T-helper 22 cell (primary cell): ENCODE data around the gene PLTP.
"Not testable (repeated sequence)": the region's sequence is repeated elsewhere in the genome, so short reads cannot be mapped to it uniquely, and the experiment has no call there.

ENCODE experiments used
- DNase-seq: peaks from one replicate; pipeline ENCODE4 v3.0.0-alpha.2; 2020; ENCODE audit warnings: low read depth

The PLTP gene

DNA sequence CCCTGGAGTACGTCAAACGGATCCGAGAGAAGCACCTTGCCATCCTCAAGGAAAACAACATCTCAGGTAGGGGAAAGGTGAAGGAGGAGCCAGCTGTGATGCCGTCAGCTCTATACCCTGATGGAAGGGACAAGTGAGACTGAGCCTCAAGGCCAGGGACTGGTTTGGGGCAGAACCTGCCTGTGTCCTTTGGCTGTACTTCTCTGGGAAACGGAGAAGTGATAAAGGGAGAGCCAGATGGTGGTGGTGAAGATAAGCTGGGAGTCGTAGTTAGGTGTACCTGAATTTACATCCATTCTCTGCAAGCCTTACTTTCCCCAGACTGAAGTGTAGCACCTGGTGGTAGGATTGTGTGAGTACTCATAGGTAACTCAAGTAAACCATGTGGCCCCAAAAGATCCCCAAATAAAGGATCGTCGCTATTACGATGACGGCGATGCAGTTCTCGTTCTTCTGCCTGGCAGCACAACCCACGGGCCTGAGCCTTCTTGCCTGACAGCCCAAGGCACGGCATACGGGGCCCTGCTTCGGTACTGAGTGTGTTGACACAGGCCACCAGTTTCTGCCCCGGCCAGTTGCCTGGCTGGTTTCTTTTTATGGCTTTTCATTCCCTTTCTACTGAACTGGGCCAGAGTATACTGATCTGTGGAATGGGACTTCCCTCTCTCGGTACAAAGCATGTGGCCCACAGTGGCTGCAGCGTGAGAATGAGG is 33.2 kb upstream of the PLTP start:
- DNase-seq, result no peak

GRCh38 chr20:45944151-45944964 is 32.4 kb upstream of the PLTP start:
- no peak for DNase-seq

DNA sequence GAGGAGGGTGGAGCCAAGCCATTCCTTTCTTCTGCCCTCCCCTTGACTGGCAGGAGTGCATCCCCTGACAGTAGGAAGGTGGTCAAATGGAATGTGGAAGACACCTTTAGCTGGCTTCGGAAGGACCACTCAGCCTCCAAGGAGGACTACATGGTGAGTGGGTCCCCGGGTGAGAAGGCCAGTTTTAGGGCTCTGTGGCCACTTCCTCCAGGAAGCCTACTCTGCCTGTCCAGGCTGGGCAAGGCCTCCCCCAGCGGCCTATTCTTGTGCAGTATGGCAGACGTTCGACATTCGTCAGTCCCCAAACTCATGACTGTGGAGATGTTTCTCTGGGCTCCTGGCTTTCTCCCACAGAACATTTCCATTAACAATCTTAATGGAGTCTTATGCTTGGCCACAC is 31.7 kb upstream of the PLTP start:
- no peak for DNase-seq

GRCh38 chr20:45940469-45940868 is 28.5 kb upstream of the PLTP start:
- no peak for DNase-seq

GRCh38 chr20:45940053-45940452 is 28.1 kb upstream of the PLTP start:
- no peak for DNase-seq

DNA sequence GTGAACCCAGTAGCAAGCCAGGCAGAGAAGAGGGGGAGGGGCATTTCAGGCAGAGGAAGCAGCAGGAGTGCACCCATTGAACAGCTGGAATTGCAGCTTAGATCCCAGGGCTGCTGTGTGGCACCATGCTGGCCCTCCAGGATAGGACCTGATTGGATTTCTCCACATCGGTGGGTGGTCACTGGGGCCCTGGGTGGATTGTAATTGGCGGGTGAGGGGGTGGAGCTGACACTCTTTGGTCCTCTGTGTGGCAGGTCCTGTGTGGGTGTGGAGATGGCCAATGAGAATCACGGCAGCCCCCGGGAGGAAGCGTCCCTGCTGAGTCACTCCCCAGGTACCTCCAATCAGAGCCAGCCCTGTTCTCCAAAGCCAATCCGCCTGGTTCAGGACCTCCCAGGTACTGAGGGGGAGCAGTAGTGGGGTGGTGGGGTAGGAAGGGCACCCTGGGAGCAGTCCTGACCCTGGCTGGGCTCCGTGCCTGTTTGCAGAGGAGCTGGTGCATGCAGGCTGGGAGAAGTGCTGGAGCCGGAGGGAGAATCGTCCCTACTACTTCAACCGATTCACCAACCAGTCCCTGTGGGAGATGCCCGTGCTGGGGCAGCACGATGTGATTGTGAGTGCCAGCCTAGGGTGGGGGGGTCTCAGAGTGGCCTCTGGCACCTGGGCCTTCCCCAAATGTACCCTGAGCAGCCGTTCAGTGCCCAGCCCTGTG is 26.9 kb upstream of the PLTP start:
- DNase-seq, result no peak

GRCh38 chr20:45937765-45938164 is 25.8 kb upstream of the PLTP start:
- no peak for DNase-seq

DNA sequence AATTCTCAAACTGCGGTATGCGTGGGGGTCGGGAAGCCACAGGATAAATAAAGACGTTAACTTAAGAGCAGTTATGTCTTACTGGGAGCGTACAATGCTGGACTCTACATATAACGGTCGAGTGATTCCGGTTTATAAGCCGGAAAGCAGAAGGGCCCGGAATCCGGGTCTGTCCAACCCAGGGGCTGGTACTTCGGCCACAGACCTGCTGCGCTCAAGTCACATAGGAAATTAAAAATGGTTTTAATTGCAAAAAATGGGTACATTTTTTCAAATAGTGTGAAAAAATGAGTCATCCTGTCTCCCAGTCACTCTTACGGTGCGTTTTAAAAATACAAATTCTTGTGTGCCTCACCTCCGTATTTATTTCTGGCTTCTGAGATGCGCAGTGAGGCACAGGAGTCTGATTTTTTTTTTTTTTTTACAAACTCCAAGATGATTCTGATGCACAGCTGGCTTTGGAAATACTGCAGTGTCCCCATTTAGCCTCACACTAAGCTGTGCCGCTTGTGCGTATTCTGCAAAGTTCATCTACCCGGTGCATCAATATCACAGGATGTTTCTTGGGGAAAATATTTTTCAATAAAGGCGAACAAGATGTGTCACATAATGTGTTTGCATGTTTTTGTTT is 23.6 kb upstream of the PLTP start:
- no peak for DNase-seq

GRCh38 chr20:45934586-45935415 is 22.8 kb upstream of the PLTP start, which contains the start of gene PCIF1:
Gene PCIF1 (plus strand): TSS chr20:45934683. CDS start chr20:45939000, 4,317 bp downstream.
- DNase-seq, result peak; percentile 95

DNA sequence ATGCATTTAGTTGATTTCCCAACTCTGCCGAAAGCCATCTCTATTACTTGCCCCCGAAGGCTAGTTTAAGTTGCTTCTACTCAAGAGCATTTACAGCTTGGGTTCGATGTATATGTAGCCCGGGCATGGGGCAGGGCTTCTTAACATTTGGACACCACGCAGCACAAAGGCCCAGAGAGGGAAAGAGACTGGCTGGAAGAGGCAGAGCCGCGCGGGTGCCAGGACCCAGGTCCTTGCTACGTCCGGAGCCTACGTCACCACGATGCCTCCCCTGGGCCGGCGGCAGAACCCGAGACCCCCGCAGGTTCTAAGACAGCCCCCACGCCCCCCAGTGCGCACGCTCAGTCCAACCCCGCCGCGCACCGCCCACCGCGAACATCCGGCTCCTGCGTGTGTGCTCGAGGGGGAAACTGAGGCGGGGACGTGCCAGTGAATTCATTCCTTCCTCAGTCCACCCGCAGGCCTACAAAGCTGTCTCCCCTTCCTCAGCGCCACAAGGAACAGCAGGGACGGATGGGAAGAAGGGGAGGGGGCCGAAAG is 22.2 kb upstream of the PLTP start:
- DNase-seq, result peak; percentile 40

- DNase-seq, result peak; percentile 35
These were observed 21.5 kb upstream of the PLTP start for GRCh38 chr20:45933266-45934045.

- not testable (repeated sequence) for DNase-seq
These were observed 19.7 kb upstream of the PLTP start for GRCh38 chr20:45931680-45932079.

DNA sequence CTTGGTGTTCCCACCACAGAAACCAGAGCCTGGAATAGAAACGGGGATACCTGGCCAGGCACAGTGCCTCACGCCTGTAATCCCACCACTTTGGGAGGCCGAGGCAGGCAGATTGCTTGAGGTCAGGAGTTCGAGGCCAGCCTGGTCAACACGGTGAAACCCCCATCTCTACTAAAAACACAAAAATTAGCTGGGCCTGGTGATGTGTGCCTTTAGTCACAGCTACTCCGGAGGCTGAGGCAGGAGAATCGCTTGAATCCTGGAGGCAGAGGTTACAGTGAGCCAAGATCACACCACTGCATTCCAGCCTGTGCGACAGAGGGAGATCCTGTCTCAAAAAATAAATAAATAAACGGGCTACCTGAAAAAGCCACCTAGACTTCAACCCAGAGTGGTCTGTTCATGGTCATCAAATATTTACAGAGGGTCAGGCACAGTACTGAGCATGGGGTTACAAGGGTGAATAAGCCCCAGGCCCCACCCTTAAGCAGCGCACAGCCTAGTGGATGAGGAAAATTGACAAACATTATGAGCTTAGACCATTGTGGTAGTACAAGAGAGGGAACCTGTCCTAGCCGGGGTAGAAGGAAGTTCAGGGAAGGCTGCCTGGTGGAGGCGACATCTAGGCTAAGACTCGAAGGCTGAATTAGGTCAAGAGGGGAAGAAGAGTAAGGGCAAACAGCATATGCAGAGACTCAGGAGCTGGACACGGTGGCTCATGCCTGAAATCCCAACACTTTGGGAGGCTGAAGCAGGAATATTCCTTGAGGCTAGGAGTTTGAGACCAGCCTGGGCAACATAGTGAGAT is 15.3 kb upstream of the PLTP start:
- no peak for DNase-seq

- no peak for DNase-seq
These were observed 14.7 kb upstream of the PLTP start for GRCh38 chr20:45926731-45927070.

DNA sequence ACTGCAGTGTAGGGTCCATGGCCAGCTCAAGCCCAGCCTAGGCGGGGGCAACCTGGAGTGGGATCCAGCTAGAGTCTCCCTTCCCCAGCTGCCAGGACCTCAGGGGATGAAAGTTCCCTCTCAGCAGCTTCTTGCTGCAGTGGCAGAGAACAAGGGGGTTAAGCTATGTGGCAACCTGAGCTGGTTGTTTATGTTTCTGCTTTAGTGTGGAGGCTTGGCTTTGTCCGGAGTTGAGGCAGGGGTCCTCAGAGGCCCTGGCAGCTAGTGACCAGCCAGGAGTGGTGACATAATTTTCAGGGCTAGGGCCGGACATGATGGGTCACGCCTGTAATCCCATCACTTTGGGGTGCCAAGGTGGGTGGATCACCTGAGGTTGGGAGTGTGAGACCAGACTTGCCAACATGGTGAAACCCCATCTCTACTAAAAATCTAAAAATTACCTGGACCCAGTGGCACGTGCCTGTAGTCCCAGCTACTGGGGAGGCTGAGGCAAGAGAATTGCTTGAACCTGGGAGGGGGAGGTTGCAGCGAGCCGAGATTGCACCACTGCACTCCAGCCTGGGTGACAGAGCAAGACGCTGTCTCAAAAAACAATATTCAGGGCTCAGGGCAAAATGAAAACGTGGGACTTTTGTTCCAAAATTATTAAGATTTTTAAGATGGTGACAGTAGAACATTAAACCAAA is 14.0 kb upstream of the PLTP start:
- no peak for DNase-seq

- DNase-seq, result no peak
These were observed 12.7 kb upstream of the PLTP start for GRCh38 chr20:45924391-45925261.

DNA sequence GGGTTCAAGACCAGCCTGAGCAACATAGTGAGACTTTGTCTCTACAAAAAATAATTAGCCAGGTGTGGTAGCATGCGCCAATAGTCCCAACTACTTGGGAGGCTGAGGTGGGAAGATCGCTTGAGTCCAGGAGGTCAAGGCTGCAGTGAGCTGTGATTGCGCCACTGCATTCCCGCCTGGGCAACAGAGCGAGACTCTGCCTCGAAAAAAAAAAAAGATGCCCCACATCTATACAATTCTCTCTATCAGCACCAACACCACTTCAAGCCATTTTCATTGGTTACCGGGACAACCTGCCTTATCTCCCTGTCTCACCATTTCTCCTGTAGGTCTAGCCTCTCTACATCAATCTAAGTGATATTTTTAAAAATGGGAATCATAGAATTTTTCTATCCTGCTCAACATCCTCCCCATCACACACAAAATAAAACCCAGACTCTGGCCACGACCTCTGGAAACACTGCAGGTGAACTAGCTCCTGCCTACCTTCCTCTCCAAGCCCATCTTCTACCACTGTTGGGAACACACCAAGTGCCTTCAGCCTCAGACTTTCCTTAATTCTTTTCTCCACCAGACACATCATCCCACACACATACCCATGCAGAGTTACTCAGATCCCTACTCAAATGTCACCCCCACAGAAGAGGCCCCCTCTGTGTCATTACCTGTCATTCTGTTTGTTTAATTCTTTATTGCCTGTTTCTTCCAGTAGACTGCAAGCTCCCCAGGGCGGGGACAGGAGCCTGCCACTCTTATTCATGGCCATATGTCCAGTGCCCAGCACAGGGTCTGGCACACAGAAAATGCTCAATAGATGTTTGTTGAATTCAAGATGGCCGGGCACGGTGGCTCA is 9.6 kb upstream of the PLTP start:
- DNase-seq, result no peak
